H54 (cell line): ENCODE data around the gene ZFHX3.

ENCODE experiments used
- DNase-seq: peaks from one replicate; pipeline ENCODE4 v3.0.0; 2011; ENCODE audit warnings: low spot score, mixed read lengths; ENCODE audit not compliant: insufficient read length
- FAIRE-seq: peaks from 3 replicates; lab custom pipeline; 2011; peaks lifted over from hg19 to GRCh38; lab: Jason Lieb, UNC
- POLR2A ChIP-seq: IDR thresholded peaks from 2 replicates; pipeline ENCODE4 v1.6.1; 2011; ENCODE audit warnings: low read depth, mild to moderate bottlenecking, low read length

The ZFHX3 gene

DNA sequence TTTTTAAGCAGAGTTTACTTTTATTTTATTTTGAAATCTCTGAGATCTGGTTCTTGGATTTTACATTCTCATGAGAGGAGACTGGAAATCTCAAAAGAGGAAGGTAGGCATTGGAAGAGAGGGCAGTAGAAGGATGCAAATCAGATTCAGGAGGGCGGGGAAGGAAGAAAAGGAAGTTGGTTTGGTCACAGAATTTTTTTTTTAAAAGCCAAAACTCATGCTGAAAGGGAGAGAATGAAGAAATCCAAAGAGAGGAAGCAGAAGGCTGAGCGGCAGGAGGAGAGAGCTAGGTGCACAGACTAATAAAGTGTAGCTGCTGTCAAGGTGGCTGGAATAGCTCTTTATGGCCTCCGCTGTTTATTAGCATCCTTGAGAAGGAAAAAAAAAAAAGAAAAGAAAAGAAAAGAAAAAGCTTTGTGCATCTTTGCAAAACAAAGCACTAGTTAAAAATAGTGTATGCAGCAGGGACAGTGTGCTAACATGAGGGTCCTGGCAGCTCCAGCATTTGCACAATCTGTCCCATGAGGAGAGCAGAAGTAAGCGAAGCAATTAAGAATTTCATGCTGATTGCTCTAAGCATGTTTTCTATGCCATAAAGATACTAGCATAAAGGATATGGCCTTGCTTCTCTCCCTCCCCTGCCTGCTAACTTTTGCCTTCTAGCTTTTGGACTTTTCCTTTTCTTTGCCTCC lies 194.2 kb downstream of the ZFHX3 start:
- FAIRE-seq (no peak), DNase-seq (no peak)
- no peak for TF ChIP-seq POLR2A

DNA sequence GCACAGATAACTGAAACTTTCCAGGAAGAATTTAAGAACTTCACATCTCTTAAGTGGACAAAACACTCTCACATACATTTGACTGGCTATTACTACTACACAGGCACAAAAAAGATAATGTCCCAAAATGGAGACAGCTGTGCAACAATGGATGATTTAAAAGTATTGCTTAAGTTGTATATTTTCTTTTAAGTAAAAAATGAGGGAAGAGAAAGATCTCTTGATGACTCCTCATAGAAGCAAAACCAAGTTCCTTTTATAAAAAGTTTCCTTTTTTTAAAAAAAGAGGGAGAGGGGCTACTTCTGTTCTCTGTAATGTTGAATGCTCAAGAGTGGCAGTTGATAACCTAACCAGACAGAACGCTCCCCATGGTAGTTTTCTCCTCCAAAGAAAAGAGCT lies 195.5 kb downstream of the ZFHX3 start:
- FAIRE-seq (no peak), DNase-seq (no peak)
- no peak for TF ChIP-seq POLR2A

GRCh38 chr16:72850853-72851252 lies 197.1 kb downstream of the ZFHX3 start:
- no peak for TF ChIP-seq POLR2A
- FAIRE-seq = no peak
- no peak for DNase-seq

DNA sequence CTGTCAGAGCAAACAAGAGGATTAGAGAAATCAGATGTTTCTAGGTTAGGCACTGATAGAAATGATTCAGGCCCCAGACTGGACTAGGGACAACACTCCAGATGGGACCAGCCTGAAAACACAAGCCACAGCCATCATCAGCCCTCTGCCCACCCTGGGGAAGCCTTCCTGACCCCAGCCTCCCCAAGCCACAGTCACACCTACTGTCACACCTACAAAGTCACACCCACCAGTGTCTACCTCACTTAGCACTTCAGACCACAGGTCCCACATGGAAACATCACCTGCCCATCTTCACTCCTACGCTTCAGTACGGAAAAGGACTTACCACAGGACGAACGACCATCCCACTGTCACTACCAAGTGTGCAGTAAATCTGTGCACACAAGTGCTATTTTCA lies 197.9 kb downstream of the ZFHX3 start:
- DNase-seq = no peak
- FAIRE-seq = no peak
- no peak for TF ChIP-seq POLR2A

GRCh38 chr16:72848759-72849664 lies 198.9 kb downstream of the ZFHX3 start:
- peak; percentile 19; the same call in 1 of the 2 replicates for TF ChIP-seq POLR2A
- FAIRE-seq (no peak), DNase-seq (peak; percentile 81)

DNA sequence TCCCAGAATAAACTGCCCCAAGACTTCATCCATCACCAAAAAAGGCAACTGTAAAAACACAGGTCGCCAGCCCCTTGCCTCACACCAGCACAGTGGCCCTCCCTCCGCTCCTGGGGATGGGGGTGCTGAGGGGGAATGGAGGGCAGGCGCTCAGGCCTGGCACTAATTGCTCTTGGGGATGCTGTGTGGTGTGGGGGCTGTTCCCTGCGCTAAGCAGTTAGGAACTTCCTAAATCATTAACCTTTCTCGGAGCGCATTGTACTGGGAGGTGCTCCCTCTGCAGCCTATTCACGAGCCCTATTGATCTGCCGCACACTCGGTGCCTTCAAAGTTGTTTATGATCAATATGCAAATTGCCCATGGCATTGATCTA lies 199.9 kb downstream of the ZFHX3 start:
- FAIRE-seq = no peak
- no peak for TF ChIP-seq POLR2A

DNA sequence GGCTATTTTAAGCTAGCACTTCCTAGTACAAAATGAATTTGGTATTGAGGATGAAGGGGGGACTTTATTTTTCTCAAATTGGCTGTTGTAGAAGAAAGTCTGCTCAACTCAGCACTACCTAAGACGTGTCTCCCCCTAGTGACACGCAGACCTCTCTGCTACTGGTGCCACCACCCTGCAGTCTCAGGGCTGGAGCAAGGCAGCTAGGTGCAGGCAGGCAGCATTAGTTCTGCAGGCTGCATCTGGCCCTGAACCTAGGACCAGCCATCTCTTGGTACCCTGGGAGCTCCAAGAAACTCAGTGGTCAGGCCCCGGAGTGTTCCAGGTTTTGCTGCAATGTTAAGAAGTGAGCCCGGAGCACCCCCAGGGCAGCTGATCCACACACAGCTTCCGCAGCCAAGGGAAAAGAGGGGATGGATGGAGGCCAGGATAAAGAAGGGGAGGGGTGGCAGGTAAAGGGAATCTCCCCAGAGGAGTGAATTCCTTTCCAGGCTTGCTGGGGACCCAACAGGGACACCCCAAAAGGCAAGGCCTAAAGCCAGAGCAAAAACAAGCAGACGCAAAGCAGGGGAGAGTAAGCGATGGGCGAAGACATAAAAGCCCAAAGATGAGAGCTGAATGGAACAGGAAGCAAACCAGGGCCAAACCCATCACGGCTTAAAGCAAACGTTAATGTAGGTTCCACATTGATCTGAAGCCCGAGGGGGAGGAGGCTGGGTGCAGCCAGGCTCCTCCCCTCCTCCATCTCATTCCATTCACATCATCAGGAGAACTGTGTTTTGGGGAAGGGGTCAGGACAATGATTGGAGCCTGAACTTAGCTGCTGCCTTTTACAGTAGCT lies 200.5 kb downstream of the ZFHX3 start:
- FAIRE-seq = no peak
- peak; percentile 26 for DNase-seq
- no peak for TF ChIP-seq POLR2A

More for the DNA sequence above, 199.9 kb downstream of the ZFHX3 start:
- DNase-seq = no peak

DNA sequence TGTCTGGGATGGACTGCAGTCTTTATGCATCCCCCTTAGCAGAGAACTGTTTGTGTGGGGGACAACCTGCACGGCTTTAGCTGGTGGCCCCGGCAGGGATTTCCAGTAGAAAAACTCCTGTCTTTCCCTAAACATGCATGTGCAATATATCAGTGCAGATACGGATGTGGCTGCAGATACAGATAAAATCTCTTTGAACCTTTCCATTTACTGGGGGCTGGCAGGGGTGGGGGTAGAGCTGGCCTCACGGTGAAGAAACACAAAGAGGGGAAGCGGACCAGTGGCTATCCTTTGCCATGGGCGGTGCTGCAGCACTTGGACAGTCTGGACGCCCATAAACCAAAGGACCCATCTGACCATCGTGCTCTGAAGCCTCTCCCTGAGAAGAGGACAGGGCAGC lies 201.3 kb downstream of the ZFHX3 start:
- TF ChIP-seq POLR2A = no peak
- FAIRE-seq = no peak
- no peak for DNase-seq

GRCh38 chr16:72845322-72846020 lies 202.5 kb downstream of the ZFHX3 start:
- FAIRE-seq = no peak
- no peak for TF ChIP-seq POLR2A
- no peak for DNase-seq

DNA sequence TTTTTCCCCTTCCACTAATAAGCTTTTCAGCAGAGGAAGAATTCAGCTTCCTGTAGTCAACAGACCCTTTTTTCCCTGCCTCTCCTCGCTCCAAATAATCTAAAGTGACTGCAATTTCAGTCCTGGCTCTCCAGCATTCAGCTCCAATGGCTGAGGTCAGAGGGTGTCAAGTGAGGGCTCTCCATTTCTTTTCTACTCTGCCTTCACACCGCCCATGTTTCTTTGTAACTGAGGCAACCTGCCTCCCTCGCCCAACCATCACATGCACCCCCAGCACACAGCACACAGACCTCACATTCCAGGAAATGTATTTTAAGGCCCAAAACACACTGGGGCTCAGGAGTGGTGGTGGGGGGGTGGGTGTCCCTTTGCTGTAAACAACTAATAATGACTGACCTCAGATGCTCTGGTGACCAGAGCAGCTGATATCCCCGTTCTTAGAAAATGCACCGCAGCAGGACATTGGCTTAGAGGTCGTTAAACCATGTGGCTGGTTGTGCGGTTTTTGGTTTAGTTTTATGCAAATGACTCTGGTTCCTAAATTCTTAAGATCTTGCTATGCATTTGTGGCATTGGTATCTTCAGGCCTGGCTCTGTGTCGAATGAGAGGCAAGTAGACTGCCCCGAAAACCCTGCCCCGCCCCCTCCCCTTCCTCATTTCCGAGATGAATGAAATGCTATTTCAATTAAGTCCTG lies 203.6 kb downstream of the ZFHX3 start:
- TF ChIP-seq POLR2A = no peak
- DNase-seq (no peak), FAIRE-seq (no peak)

DNA sequence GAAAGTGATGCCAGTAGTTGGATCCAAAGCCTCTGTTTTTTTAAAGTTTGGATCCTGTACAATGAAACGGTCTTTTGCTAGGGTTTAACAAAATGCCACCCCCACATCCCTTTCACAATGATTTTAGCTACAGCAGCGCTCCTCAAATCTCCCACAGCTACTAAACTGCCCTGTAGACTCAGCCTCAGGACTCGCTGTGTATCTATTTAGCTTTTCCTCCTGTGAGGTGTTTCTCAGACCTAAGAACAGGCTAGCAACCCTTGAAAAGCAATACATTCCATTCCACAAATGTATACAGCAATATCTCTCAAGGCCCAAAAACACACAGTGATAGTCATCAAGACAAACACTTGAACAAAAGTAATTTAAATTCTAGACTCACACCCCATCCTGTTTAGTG lies 206.4 kb downstream of the ZFHX3 start:
- DNase-seq (no peak), FAIRE-seq (no peak)
- no peak for TF ChIP-seq POLR2A

DNA sequence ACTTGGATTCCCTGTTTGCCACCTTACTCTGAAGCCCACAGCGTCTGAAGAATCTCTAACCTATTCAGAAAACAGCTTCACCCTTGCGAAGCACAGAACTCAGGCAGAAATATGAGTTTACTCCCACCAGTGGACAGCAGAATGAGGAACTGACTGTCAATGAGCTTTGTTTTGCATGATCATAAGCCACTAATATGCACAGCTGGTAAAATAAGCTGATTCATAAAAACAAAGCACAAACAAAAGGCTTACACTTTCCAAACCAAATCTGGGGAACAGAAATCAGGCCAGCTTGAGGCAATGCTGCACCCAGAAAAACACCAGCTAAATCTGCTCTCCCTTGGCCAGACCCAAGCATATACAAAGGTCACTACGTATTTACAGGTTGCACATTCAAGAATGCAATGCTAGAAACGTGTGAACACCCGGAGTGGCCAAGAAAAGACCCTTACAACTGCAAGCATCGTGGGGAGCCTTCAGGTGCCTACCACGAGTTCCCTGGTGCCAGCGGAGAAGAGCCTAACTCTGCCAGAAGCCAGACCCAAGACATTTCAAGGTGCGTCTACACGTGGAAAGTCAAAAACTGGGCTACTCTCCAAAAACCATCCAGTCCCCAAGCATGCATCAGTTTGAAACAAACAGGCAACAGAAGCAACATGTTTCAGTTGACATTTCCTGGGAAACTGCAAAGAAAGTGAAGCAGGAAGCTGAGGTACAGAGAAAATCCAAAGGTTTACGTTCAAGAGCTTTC lies 207.1 kb downstream of the ZFHX3 start:
- no peak for DNase-seq
- no peak for FAIRE-seq
- no peak for TF ChIP-seq POLR2A
